Measurements from ENCODE around the gene DSN1.

Gene DSN1

GRCh38 chr20:36745927-36746659 lies 27.5 kb downstream of the DSN1 start, which contains the start of gene NDRG3:
Gene NDRG3, minus strand, starts transcription at chr20:36746090. Its CDS starts 24,355 bp downstream, at chr20:36721735.
- H3K4me3 ChIP-seq (ENCODE audit: low read length): peak within 1 kb of the TSS; percentile 90
- no peaks in the 10 kb centered on the region for H3K36me3 ChIP-seq (ENCODE audit: control insufficient read depth, low read depth, low read length)
- H3K9me3 ChIP-seq (ENCODE audit: control insufficient read depth, low read depth, low read length): no peaks in the 10 kb centered on the region
- peaks cover 4% of the 10 kb centered on the region for H3K4me1 ChIP-seq (ENCODE audit: control insufficient read depth, low read depth, low read length)
- no peaks in the 10 kb centered on the region for H3K27me3 ChIP-seq (ENCODE audit: control insufficient read depth, insufficient read depth, low read length)
- H3K9ac ChIP-seq (ENCODE audit: low read length): peak within 1 kb of the TSS; percentile 51
- no peak within 1 kb of the TSS for H3K27ac ChIP-seq (ENCODE audit: low read length)

GRCh38 chr20:36745234-36745926 lies 28.2 kb downstream of the DSN1 start:
- no peak overlapping the region for H3K27ac ChIP-seq (ENCODE audit: low read length)
- no peaks in the 10 kb centered on the region for H3K9me3 ChIP-seq (ENCODE audit: control insufficient read depth, low read depth, low read length)
- H3K9ac ChIP-seq (ENCODE audit: low read length): peak overlapping the region; percentile 36
- peaks cover 4% of the 10 kb centered on the region for H3K4me1 ChIP-seq (ENCODE audit: control insufficient read depth, low read depth, low read length)
- no peaks in the 10 kb centered on the region for H3K36me3 ChIP-seq (ENCODE audit: control insufficient read depth, low read depth, low read length)
- peak overlapping the region; percentile 90 for H3K4me3 ChIP-seq (ENCODE audit: low read length)
- H3K27me3 ChIP-seq (ENCODE audit: control insufficient read depth, insufficient read depth, low read length): no peaks in the 10 kb centered on the region

GRCh38 chr20:36744764-36745191 lies 28.8 kb downstream of the DSN1 start:
- Histone ChIP-seq H3K4me1 (ENCODE audit: control insufficient read depth, low read depth, low read length) (peaks cover 4% of the 10 kb centered on the region), H3K36me3 (ENCODE audit: control insufficient read depth, low read depth, low read length) (no peaks in the 10 kb centered on the region), H3K9ac (ENCODE audit: low read length) (no peak overlapping the region), H3K9me3 (ENCODE audit: control insufficient read depth, low read depth, low read length) (no peaks in the 10 kb centered on the region), H3K4me3 (ENCODE audit: low read length) (peak overlapping the region; percentile 90), H3K27ac (ENCODE audit: low read length) (no peak overlapping the region), H3K27me3 (ENCODE audit: control insufficient read depth, insufficient read depth, low read length) (no peaks in the 10 kb centered on the region)

- no peak overlapping the region for H3K9ac ChIP-seq (ENCODE audit: low read length)
- peaks cover 4% of the 10 kb centered on the region for H3K4me1 ChIP-seq (ENCODE audit: control insufficient read depth, low read depth, low read length)
- no peak overlapping the region for H3K27ac ChIP-seq (ENCODE audit: low read length)
- peak overlapping the region; percentile 90 for H3K4me3 ChIP-seq (ENCODE audit: low read length)
- no peaks in the 10 kb centered on the region for H3K36me3 ChIP-seq (ENCODE audit: control insufficient read depth, low read depth, low read length)
- H3K9me3 ChIP-seq (ENCODE audit: control insufficient read depth, low read depth, low read length): no peaks in the 10 kb centered on the region
- no peaks in the 10 kb centered on the region for H3K27me3 ChIP-seq (ENCODE audit: control insufficient read depth, insufficient read depth, low read length)
Measured at GRCh38 chr20:36744243-36744642, 29.3 kb downstream of the DSN1 start.

GRCh38 chr20:36742558-36742957 lies 31.0 kb downstream of the DSN1 start:
- Histone ChIP-seq H3K27ac (ENCODE audit: low read length) (no peak overlapping the region), H3K36me3 (ENCODE audit: control insufficient read depth, low read depth, low read length) (no peaks in the 10 kb centered on the region), H3K9ac (ENCODE audit: low read length) (no peak overlapping the region), H3K4me1 (ENCODE audit: control insufficient read depth, low read depth, low read length) (peaks cover 4% of the 10 kb centered on the region), H3K9me3 (ENCODE audit: control insufficient read depth, low read depth, low read length) (no peaks in the 10 kb centered on the region), H3K27me3 (ENCODE audit: control insufficient read depth, insufficient read depth, low read length) (no peaks in the 10 kb centered on the region), H3K4me3 (ENCODE audit: low read length) (no peak overlapping the region)

- no peak overlapping the region for H3K27ac ChIP-seq (ENCODE audit: low read length)
- no peaks in the 10 kb centered on the region for H3K27me3 ChIP-seq (ENCODE audit: control insufficient read depth, insufficient read depth, low read length)
- H3K9me3 ChIP-seq (ENCODE audit: control insufficient read depth, low read depth, low read length): no peaks in the 10 kb centered on the region
- no peak overlapping the region for H3K9ac ChIP-seq (ENCODE audit: low read length)
- H3K4me3 ChIP-seq (ENCODE audit: low read length): no peak overlapping the region
- H3K36me3 ChIP-seq (ENCODE audit: control insufficient read depth, low read depth, low read length): no peaks in the 10 kb centered on the region
- H3K4me1 ChIP-seq (ENCODE audit: control insufficient read depth, low read depth, low read length): peaks cover 8% of the 10 kb centered on the region
Measured at GRCh38 chr20:36741072-36741471, 32.5 kb downstream of the DSN1 start.

- Histone ChIP-seq H3K9ac (ENCODE audit: low read length) (no peak overlapping the region), H3K4me3 (ENCODE audit: low read length) (no peak overlapping the region), H3K9me3 (ENCODE audit: control insufficient read depth, low read depth, low read length) (no peaks in the 10 kb centered on the region), H3K4me1 (ENCODE audit: control insufficient read depth, low read depth, low read length) (peaks cover 10% of the 10 kb centered on the region), H3K36me3 (ENCODE audit: control insufficient read depth, low read depth, low read length) (no peaks in the 10 kb centered on the region), H3K27me3 (ENCODE audit: control insufficient read depth, insufficient read depth, low read length) (no peaks in the 10 kb centered on the region), H3K27ac (ENCODE audit: low read length) (no peak overlapping the region)
Measured at GRCh38 chr20:36737183-36737499, 36.4 kb downstream of the DSN1 start.

GRCh38 chr20:36736451-36737182 lies 36.9 kb downstream of the DSN1 start:
- Histone ChIP-seq H3K27me3 (ENCODE audit: control insufficient read depth, insufficient read depth, low read length) (no peaks in the 10 kb centered on the region), H3K9ac (ENCODE audit: low read length) (no peak overlapping the region), H3K27ac (ENCODE audit: low read length) (no peak overlapping the region)

GRCh38 chr20:36732456-36732855 lies 41.1 kb downstream of the DSN1 start:
- Histone ChIP-seq H3K4me3 (ENCODE audit: low read length) (no peak overlapping the region), H3K27me3 (ENCODE audit: control insufficient read depth, insufficient read depth, low read length) (no peaks in the 10 kb centered on the region), H3K27ac (ENCODE audit: low read length) (no peak overlapping the region), H3K9ac (ENCODE audit: low read length) (no peak overlapping the region), H3K4me1 (ENCODE audit: control insufficient read depth, low read depth, low read length) (peaks cover 10% of the 10 kb centered on the region), H3K36me3 (ENCODE audit: control insufficient read depth, low read depth, low read length) (no peaks in the 10 kb centered on the region), H3K9me3 (ENCODE audit: control insufficient read depth, low read depth, low read length) (no peaks in the 10 kb centered on the region)

More at GRCh38 chr20:36736451-36737182, 36.9 kb downstream of the DSN1 start:
- Histone ChIP-seq H3K36me3 (ENCODE audit: control insufficient read depth, low read depth, low read length) (no peaks in the 10 kb centered on the region), H3K4me1 (ENCODE audit: control insufficient read depth, low read depth, low read length) (peaks cover 10% of the 10 kb centered on the region), H3K9me3 (ENCODE audit: control insufficient read depth, low read depth, low read length) (no peaks in the 10 kb centered on the region), H3K4me3 (ENCODE audit: low read length) (no peak overlapping the region)

- Histone ChIP-seq H3K4me1 (ENCODE audit: control insufficient read depth, low read depth, low read length) (no peaks in the 10 kb centered on the region), H3K27ac (ENCODE audit: low read length) (no peak overlapping the region), H3K27me3 (ENCODE audit: control insufficient read depth, insufficient read depth, low read length) (no peaks in the 10 kb centered on the region), H3K9me3 (ENCODE audit: control insufficient read depth, low read depth, low read length) (no peaks in the 10 kb centered on the region), H3K9ac (ENCODE audit: low read length) (no peak overlapping the region), H3K36me3 (ENCODE audit: control insufficient read depth, low read depth, low read length) (no peaks in the 10 kb centered on the region), H3K4me3 (ENCODE audit: low read length) (no peak overlapping the region)
Measured at GRCh38 chr20:36728986-36729385, 44.6 kb downstream of the DSN1 start.

- Histone ChIP-seq H3K4me1 (ENCODE audit: control insufficient read depth, low read depth, low read length) (no peaks in the 10 kb centered on the region), H3K27ac (ENCODE audit: low read length) (no peak overlapping the region), H3K27me3 (ENCODE audit: control insufficient read depth, insufficient read depth, low read length) (no peaks in the 10 kb centered on the region), H3K9me3 (ENCODE audit: control insufficient read depth, low read depth, low read length) (no peaks in the 10 kb centered on the region), H3K9ac (ENCODE audit: low read length) (no peak overlapping the region), H3K36me3 (ENCODE audit: control insufficient read depth, low read depth, low read length) (no peaks in the 10 kb centered on the region), H3K4me3 (ENCODE audit: low read length) (no peak overlapping the region)
Measured at GRCh38 chr20:36726168-36726567, 47.4 kb downstream of the DSN1 start.
